Measurements from ENCODE around the gene FAM222A.

DNA sequence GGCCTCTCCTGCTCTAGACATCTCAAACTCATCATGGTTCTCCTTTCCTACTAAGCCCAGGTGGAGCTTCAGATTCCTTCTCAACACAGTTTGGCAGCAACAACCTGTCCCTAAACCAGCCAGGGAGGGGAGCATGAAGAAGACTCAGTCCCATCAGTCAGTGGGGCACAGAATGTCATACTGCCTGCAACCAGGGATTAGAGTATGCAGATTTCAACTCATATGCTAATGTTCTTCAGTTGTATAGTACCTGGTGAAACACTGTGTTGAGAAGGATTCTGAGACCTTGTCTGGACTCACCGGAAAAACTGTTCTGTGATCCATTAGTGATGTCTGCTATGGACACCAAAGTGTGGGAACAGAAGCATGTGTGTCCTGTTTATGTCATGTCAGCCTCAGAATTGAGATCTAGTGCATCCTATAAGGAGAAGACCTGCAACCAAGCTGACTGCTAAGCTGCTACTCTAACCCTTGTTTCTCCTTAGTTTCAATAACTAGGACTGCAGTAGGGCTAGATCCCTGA lies 76.0 kb downstream of the FAM222A start:
- TF ChIP-seq, protein P1, sequence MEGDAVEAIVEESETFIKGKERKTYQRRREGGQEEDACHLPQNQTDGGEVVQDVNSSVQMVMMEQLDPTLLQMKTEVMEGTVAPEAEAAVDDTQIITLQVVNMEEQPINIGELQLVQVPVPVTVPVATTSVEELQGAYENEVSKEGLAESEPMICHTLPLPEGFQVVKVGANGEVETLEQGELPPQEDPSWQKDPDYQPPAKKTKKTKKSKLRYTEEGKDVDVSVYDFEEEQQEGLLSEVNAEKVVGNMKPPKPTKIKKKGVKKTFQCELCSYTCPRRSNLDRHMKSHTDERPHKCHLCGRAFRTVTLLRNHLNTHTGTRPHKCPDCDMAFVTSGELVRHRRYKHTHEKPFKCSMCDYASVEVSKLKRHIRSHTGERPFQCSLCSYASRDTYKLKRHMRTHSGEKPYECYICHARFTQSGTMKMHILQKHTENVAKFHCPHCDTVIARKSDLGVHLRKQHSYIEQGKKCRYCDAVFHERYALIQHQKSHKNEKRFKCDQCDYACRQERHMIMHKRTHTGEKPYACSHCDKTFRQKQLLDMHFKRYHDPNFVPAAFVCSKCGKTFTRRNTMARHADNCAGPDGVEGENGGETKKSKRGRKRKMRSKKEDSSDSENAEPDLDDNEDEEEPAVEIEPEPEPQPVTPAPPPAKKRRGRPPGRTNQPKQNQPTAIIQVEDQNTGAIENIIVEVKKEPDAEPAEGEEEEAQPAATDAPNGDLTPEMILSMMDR (IDR thresholded peaks at IDR 0.05): no peak
- no peak for TF ChIP-seq EZH2 (IDR thresholded peaks at IDR 0.05)
